Measurements from ENCODE around the gene EXOSC9.

The EXOSC9 gene

DNA sequence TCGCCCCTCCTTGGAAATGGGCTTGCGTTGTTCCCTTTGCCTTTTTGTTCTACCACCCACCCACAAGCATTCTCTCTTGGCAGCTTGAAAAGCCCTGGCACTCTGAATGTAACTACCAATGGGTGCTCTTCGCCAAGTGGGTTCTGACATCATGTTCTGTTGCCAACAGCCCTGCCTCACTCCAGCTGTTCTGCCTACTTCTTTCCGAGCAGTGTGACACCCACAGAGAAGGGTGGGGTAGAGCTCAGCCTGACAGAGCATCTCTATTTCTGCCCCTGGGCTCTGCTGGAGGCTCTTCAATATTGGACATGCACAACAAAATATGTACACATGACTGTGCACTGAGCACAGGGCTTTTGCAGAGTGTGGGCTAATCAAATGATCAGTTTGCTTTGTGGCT is 15.6 kb upstream of the EXOSC9 start:
- H4K20me1 ChIP-seq (ENCODE audit: low read depth, low read length), result no peaks in the 10 kb centered on the region
- no peaks in the 10 kb centered on the region for H3K79me2 ChIP-seq (ENCODE audit: insufficient read depth, low read length)
- H3K27ac ChIP-seq (ENCODE audit: low read depth, low read length), result no peak overlapping the region
- H3K9me3 ChIP-seq (ENCODE audit: insufficient read depth, low read length), result no peaks in the 10 kb centered on the region
- H2AFZ ChIP-seq (ENCODE audit: low read depth, low read length, severe bottlenecking), result no peak overlapping the region
- no peaks in the 10 kb centered on the region for H3K9me2 ChIP-seq (replicated peaks; ENCODE audit: insufficient read depth, low read length)
- TF ChIP-seq CTCF (IDR thresholded peaks at IDR 0.05; ENCODE audit: insufficient read depth, low read length, poor library complexity, severe bottlenecking) (no peak), EZH2phosphoT487 (conservative IDR thresholded peaks at IDR 0.05; ENCODE audit: low read length) (no peak)
- H3K9ac ChIP-seq (ENCODE audit: low read length), result no peak overlapping the region
- no peaks in the 10 kb centered on the region for H3F3A ChIP-seq (ENCODE audit: insufficient read depth)
- H3K27me3 ChIP-seq (ENCODE audit: low read length), result no peaks in the 10 kb centered on the region
- no peaks in the 10 kb centered on the region for H3K36me3 ChIP-seq (ENCODE audit: low read length)
- no peak overlapping the region for H3K4me2 ChIP-seq (ENCODE audit: low read depth, low read length, poor library complexity, severe bottlenecking)
- no peak overlapping the region for H3K4me3 ChIP-seq (ENCODE audit: insufficient read depth, low read length, poor library complexity, severe bottlenecking)

DNA sequence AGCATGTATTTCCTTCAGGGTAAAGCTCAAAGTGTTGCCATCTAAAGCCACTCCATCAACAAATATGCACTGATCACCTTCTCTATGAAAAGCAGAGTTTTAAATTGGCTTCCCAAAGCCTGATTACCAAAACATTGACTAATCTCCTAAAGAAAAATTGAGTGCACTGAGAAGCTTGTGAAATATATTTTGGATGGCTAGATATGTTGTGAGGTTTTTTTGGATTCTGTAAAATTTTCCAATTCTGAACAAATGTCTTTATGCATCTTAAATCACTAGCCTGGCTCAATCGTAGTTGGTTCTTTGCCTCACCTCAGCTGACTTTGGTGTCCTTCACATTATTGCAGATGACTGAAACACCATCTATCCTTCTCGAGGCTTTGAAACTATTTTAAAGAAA is 14.9 kb upstream of the EXOSC9 start:
- H3K4me2 ChIP-seq (ENCODE audit: low read depth, low read length, poor library complexity, severe bottlenecking), result no peak overlapping the region
- H3K9me2 ChIP-seq (replicated peaks; ENCODE audit: insufficient read depth, low read length), result no peaks in the 10 kb centered on the region
- no peaks in the 10 kb centered on the region for H3K36me3 ChIP-seq (ENCODE audit: low read length)
- no peak overlapping the region for H3K9ac ChIP-seq (ENCODE audit: low read length)
- H2AFZ ChIP-seq (ENCODE audit: low read depth, low read length, severe bottlenecking), result no peak overlapping the region
- H3K79me2 ChIP-seq (ENCODE audit: insufficient read depth, low read length), result no peaks in the 10 kb centered on the region
- no peaks in the 10 kb centered on the region for H3K9me3 ChIP-seq (ENCODE audit: insufficient read depth, low read length)
- no peaks in the 10 kb centered on the region for H3F3A ChIP-seq (ENCODE audit: insufficient read depth)
- TF ChIP-seq CTCF (IDR thresholded peaks at IDR 0.05; ENCODE audit: insufficient read depth, low read length, poor library complexity, severe bottlenecking) (no peak), EZH2phosphoT487 (conservative IDR thresholded peaks at IDR 0.05; ENCODE audit: low read length) (no peak)
- no peaks in the 10 kb centered on the region for H3K27me3 ChIP-seq (ENCODE audit: low read length)
- H3K27ac ChIP-seq (ENCODE audit: low read depth, low read length), result no peak overlapping the region
- H3K4me3 ChIP-seq (ENCODE audit: insufficient read depth, low read length, poor library complexity, severe bottlenecking), result no peak overlapping the region
- H4K20me1 ChIP-seq (ENCODE audit: low read depth, low read length), result no peaks in the 10 kb centered on the region

DNA sequence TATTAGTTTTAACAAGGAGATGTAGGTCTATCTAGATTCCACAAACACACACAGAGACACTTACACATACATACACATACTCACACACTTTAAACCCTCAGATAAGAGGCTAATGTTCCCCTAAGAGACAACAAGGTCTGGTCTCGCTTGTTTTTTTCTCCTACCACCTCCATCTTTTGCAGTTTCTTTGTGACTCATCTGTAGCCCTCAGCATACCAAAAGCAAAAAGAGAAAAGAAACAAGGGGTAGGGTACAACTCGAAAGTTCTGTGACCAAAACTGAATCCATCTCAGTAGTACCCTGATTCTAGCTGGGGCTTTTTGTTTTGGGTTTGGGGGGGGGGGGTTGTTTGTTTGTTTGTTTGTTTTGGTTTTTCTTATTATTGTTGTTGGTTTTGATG is 12.2 kb upstream of the EXOSC9 start:
- Histone ChIP-seq H3K9me2 (replicated peaks; ENCODE audit: insufficient read depth, low read length) (no peaks in the 10 kb centered on the region), H3K9me3 (ENCODE audit: insufficient read depth, low read length) (no peaks in the 10 kb centered on the region), H3K4me2 (ENCODE audit: low read depth, low read length, poor library complexity, severe bottlenecking) (no peak overlapping the region), H2AFZ (ENCODE audit: low read depth, low read length, severe bottlenecking) (no peak overlapping the region), H3F3A (ENCODE audit: insufficient read depth) (no peaks in the 10 kb centered on the region), H3K27me3 (ENCODE audit: low read length) (no peaks in the 10 kb centered on the region), H3K9ac (ENCODE audit: low read length) (no peak overlapping the region), H3K36me3 (ENCODE audit: low read length) (no peaks in the 10 kb centered on the region), H3K4me3 (ENCODE audit: insufficient read depth, low read length, poor library complexity, severe bottlenecking) (no peak overlapping the region), H3K27ac (ENCODE audit: low read depth, low read length) (no peak overlapping the region), H3K79me2 (ENCODE audit: insufficient read depth, low read length) (no peaks in the 10 kb centered on the region), H4K20me1 (ENCODE audit: low read depth, low read length) (no peaks in the 10 kb centered on the region)
- no peak for TF ChIP-seq EZH2phosphoT487 (conservative IDR thresholded peaks at IDR 0.05; ENCODE audit: low read length)
- TF ChIP-seq CTCF (IDR thresholded peaks at IDR 0.05; ENCODE audit: insufficient read depth, low read length, poor library complexity, severe bottlenecking), result no peak

GRCh38 chr4:121789455-121789854 is 11.7 kb upstream of the EXOSC9 start:
- Histone ChIP-seq H3K9me3 (ENCODE audit: insufficient read depth, low read length) (no peaks in the 10 kb centered on the region), H3K27ac (ENCODE audit: low read depth, low read length) (no peak overlapping the region), H3K36me3 (ENCODE audit: low read length) (no peaks in the 10 kb centered on the region), H3K79me2 (ENCODE audit: insufficient read depth, low read length) (no peaks in the 10 kb centered on the region), H2AFZ (ENCODE audit: low read depth, low read length, severe bottlenecking) (no peak overlapping the region), H3F3A (ENCODE audit: insufficient read depth) (no peaks in the 10 kb centered on the region), H3K27me3 (ENCODE audit: low read length) (no peaks in the 10 kb centered on the region), H3K9ac (ENCODE audit: low read length) (no peak overlapping the region), H3K4me3 (ENCODE audit: insufficient read depth, low read length, poor library complexity, severe bottlenecking) (no peak overlapping the region), H3K9me2 (replicated peaks; ENCODE audit: insufficient read depth, low read length) (no peaks in the 10 kb centered on the region), H4K20me1 (ENCODE audit: low read depth, low read length) (no peaks in the 10 kb centered on the region), H3K4me2 (ENCODE audit: low read depth, low read length, poor library complexity, severe bottlenecking) (no peak overlapping the region)
- TF ChIP-seq CTCF (IDR thresholded peaks at IDR 0.05; ENCODE audit: insufficient read depth, low read length, poor library complexity, severe bottlenecking) (no peak), EZH2phosphoT487 (conservative IDR thresholded peaks at IDR 0.05; ENCODE audit: low read length) (no peak)
